GM12865 (cell line): Measurements from ENCODE around the gene GJC2.
A peak's percentile ranks its signal among the peaks of the same experiment; 100 is the strongest.

Source experiments
- DNase-seq: peaks from one replicate; pipeline ENCODE4 v3.0.0; 2010; ENCODE audit warnings: low read depth
- H3K4me3 ChIP-seq: 2 replicates; pipeline ENCODE4 v1.5.1; 2011; ENCODE audit warnings: mild to moderate bottlenecking, low read depth, low read length, control low read depth
- CTCF ChIP-seq: IDR thresholded peaks from 2 replicates; pipeline ENCODE4 v1.5.1; 2011; ENCODE audit warnings: low read length, control low read depth, low read depth, inconsistent platforms; ENCODE audit not compliant: insufficient read depth; ENCODE audit errors: missing control alignments

GJC2 gene

GRCh38 chr1:228163007-228163753 is 13.4 kb downstream of the GJC2 start:
- no peak overlapping the region for H3K4me3 ChIP-seq
- TF ChIP-seq CTCF, result no peak
- no peak for DNase-seq

GRCh38 chr1:228163776-228164519 is 14.2 kb downstream of the GJC2 start:
- TF ChIP-seq CTCF, result no peak
- H3K4me3 ChIP-seq, result no peak overlapping the region
- no peak for DNase-seq

GRCh38 chr1:228164561-228165371 is 15.0 kb downstream of the GJC2 start:
- no peak for TF ChIP-seq CTCF
- H3K4me3 ChIP-seq, result peak overlapping the region; percentile 92
- no peak for DNase-seq

- H3K4me3 ChIP-seq, result peak within 1 kb of the TSS; percentile 94
- DNase-seq, result peak; percentile 100
- peak; percentile 97 for TF ChIP-seq CTCF
Measured at GRCh38 chr1:228165372-228166169, 15.8 kb downstream of the GJC2 start, which contains the start of gene IBA57. Gene IBA57, plus strand, starts transcription at chr1:228165804. Its CDS starts 13 bp downstream, at chr1:228165817.

GRCh38 chr1:228166170-228166936 is 16.6 kb downstream of the GJC2 start:
- peak; percentile 41 for TF ChIP-seq CTCF
- peak; percentile 59 for DNase-seq
- H3K4me3 ChIP-seq, result peak overlapping the region; percentile 94
